Gastroesophageal sphincter (tissue), 3 donors: ENCODE results near the gene MRPS10.

Source experiments
- POLR2AphosphoS5 ChIP-seq: sonication (generic); formaldehyde crosslinking; IDR thresholded peaks from one replicate; pipeline ENCODE4 v1.6.1; 2017; ENCODE audit warnings: antibody characterized with exemption
- TF ChIP-seq, protein P1 (sequence below), 4 experiments: fragments of 200-600 bp in 2 of 4; fragments of 450-650 bp in 2 of 4; sonication (generic) in 1 of 4; IDR thresholded peaks; one replicate each; pipeline ENCODE4 v1.5.1; 2017 to 2019; ENCODE audit warnings: antibody characterized with exemption in 4 of 4, mild to moderate bottlenecking in 2 of 4, moderate library complexity in 2 of 4

DNA sequence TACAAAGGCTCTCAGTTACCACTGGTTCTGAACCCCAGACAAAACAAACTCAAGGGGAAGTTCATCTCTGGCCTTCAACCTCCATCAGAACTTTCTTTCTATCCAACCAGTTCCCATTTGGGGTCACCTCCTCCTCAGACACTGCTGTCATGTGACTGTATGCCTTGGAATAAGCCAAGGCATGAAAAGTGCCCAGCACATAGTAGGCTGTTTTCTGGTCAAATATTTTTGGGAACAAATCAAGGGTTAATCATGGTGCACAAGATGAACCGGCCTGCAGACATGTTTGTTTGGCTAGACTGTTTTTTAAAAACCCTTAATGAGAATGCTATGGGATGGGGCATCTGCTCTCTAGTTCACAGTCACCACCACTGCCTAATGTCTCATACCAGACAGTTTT, 48.9 kb upstream of the MRPS10 start:
- TF ChIP-seq, protein P1, sequence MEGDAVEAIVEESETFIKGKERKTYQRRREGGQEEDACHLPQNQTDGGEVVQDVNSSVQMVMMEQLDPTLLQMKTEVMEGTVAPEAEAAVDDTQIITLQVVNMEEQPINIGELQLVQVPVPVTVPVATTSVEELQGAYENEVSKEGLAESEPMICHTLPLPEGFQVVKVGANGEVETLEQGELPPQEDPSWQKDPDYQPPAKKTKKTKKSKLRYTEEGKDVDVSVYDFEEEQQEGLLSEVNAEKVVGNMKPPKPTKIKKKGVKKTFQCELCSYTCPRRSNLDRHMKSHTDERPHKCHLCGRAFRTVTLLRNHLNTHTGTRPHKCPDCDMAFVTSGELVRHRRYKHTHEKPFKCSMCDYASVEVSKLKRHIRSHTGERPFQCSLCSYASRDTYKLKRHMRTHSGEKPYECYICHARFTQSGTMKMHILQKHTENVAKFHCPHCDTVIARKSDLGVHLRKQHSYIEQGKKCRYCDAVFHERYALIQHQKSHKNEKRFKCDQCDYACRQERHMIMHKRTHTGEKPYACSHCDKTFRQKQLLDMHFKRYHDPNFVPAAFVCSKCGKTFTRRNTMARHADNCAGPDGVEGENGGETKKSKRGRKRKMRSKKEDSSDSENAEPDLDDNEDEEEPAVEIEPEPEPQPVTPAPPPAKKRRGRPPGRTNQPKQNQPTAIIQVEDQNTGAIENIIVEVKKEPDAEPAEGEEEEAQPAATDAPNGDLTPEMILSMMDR (IDR thresholded peaks at IDR 0.05) = no peak
- no peak for TF ChIP-seq POLR2AphosphoS5
